GM19240 (cell line): ENCODE data around the gene DDN.

Source experiments
- DNase-seq: peaks from one replicate; pipeline ENCODE4 v3.0.0; 2011; ENCODE audit warnings: low spot score; ENCODE audit not compliant: insufficient read length

The DDN gene

DNA sequence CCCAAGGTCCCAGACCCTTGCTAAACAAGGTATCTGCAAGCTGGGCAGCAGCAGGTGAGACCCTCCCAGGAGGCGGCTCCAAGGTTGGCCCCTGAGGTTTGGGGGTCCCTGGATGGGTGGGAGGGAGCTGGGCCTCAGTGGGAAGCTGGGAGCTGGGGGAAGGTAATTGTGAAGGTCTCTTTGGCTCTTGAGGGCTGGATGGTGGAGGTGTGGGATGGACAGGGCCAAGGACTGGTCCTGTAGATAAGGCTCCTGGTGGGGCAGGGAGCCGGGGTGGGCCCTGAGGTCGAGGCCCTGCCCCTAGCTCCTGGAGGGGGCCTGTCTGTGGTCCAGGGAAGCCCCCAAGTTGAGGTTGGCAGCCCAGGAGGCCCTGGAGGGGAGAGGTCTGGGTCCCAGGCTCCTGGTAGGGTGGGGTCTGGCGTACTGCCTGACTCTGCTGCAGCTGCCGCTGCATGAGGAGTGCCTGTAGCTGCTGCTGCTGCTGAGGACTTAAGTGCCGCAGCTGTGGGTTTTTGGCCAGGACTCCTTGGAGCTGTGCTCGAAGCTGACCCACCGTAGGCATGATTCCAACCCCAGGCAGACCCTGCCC, 32.5 kb upstream of the DDN start:
- DNase-seq, result no peak

DNA sequence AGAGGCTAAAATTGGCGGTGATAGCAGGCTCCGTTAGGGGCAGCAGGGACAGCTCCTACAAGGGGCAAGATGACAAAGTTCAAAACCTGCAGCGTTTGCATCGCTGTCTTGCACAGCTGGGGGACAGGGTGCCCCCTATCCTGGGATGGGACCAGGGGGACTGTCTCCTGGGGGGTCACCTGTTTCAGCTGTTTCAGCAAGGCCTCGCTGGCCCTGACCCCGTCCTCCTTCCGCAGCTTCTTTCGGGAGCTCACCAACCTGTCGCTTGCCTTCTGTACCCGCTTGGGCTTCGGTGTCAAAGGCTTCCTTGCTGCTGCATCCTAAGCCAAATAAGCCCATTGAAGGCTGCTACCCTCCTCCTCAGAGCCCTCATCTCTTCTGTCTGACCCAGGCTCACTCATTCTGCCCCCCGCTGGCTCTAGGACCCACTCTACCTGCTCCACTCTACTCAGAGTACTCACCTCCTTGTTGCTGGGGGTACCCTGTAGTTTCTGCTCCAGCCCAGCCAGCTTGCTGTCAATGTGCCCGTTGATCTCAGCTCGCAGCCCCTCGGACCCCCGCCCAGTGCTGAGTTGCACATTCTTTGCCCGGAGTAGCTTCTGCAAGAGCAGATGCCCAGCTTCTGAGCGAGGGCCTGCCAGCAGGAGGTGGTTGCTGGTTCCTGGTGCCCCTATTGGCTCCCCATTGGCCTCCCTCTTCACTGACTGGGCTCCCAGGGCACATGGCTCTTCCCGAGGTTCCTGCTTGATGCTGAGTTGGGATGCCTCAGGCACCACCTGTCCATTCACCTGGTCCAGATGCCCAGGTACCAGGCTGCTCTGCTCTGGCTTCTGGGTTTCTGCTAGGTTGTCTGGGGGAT, 31.8 kb upstream of the DDN start:
- no peak for DNase-seq

DNA sequence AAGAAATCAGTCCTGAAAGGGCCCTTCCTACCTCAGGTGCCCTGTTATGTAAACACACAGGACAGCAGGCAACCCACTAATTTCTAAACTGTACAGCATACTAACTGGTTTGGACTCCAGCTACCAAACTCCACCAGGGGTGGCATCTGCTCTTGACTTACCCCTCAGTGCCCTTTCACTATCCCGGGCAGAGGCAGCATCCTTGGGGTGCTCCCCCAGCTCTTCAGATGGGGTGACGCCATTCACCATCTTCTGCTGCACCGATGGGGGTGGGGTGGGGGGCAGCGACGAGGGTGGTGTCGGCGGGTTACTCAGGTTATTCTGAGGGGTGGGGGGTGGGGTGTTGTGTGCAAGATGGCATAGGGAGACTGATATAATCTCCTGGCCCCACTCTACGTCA, 30.9 kb upstream of the DDN start:
- DNase-seq, result no peak

DNA sequence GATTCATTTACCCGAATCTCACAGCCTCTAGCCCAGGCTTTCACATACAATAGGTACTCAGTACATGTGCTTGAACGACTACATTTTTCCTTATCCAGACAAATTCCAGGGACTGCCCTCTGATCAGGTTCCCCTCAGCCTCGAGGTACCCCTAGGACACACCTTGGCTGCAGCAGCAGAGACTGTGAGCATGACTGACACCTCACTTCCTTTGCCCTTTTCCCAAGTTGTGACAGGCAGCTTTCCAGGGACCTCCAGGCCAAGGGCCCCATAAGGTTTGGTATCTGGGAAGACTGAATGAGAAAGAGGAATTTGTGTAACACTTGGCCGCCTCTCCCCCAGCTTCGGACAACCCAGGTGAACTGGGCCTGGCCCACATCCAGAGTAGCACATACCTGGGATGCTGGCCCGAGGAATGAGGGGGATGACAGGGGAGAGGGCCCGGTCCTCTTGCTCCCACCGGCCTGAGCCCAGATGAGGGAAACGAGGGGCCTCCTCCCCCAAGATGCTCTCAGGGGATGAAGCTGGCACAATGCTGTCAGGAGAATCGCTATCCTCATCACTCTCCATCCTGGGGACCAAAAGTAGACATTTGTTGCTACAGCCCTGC, 29.6 kb upstream of the DDN start:
- DNase-seq, result no peak

DNA sequence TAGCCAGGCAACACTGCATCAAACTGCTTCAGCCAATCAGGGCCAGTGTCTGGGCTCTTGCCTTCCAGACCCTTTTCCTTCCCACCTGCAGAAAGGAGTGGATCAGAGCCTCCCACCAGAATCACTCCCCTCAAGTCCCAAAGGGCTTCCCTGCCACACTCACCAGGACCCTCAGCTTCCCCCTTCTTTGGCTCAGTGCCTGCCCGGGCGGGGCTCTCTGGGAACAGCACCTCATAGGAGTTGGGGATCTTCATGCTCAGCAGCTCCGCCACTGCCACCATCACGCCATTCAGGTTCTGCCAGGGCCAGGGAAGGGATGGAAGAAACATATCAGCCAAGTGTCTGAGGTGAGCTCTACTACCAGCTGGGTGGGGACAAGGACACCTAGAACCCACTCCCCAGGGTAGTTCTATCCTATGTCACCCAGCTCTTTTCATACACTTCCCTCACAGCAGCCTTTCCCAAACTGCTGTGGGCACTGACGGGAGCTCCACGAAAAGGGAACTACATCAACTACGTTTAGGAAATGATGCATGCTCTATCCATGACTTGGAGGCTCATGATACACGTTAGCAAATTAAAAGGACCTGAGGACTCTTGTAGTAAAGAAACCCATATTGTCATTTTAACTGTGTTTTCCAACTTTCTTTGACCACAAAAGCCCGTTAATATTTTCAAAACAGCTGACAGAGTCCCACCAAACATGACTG, 28.8 kb upstream of the DDN start:
- no peak for DNase-seq

DNA sequence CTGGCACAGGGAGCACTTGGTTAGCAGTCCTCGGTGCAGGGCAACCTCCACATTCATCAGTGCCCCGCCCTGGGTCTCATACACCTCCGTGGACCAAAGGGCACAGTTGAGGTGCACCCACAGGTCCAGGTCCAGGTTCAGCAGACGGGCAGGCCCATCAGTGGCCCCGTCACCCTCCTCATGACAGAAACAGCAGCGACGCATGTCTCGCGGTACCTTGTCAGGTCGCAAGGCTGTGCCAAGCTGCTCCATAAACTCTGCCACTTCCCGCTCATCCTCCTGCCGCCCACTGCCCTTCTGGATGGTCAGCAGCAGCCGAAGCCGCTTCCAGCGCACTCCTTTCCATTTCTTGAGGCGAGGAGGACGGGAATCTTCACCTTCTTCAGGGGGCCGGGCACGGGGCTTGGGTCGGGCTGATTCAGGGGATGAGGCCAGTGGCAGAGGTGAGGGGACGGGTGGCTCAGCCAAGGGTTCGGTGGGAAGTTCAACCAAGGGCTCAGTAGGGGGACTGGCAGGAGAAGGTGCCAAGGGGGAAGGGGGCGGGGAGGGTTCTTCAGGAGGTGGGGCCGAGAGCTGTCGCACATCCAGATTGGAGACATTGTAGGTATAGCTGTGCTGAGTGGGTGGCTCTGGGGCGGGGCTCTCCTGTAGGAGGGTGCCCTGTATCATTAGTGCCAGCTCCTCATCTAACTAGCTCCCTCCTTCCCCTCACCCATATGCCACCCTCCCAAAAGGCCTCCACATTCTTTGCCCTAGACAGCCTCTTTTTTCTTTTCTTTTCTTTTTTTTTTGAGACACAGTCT, 27.7 kb upstream of the DDN start:
- no peak for DNase-seq

DNA sequence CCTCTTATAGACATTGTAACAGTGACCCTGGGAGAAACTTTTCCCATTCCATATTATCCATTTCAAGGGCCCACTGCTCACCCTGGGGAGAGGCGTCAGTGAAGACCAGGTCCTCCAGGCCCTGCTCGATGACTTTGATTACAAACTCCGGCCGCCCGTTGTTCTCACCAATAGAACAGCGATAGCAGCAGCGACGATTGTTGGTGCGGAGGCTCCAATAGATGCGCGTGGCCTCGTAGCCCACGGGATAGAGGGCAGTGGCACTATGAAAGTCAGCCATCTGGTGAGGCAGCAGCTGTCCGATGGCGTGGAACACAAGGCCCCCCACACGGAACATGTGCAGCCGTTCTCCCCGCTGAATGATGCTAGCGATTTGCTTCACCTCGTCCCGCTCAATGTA, 26.9 kb upstream of the DDN start:
- DNase-seq, result no peak

DNA sequence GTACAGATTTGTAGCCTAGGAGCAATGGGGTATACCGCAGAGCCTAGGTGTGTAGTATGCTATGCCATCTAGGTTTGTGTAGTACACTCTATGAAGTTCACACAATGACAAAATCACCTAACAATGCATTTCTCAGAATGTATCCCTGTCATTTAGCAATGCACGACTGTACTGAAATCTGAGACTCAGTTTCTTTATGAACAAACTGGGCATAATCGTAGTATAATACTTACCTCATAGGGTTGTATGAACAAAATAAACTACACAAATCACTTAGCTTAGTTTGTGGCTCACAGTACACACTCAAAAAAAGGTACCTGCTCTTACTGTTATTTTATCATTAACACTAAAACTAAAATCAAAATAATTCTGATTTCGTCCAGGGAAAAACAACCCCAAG, 26.3 kb upstream of the DDN start:
- no peak for DNase-seq

DNA sequence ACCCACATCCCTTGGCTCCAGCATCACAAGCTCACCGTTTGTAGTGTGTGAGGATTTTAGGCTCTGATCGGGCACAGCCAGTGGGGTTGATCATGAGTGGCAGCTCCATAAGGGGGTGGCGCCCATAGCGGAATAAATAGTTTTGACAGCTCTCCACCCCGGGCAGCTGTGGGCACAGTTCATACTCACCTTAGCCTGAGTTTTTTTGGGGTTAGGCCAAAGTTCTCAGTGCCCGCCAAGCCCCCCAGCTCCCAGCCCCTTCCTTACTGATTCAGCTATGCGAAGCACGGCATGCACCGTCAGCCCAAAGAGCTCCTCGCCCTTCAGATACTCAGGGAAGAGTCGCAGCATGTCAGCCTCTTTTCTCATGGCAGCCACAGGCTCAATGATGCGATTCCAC, 25.4 kb upstream of the DDN start:
- DNase-seq, result no peak

DNA sequence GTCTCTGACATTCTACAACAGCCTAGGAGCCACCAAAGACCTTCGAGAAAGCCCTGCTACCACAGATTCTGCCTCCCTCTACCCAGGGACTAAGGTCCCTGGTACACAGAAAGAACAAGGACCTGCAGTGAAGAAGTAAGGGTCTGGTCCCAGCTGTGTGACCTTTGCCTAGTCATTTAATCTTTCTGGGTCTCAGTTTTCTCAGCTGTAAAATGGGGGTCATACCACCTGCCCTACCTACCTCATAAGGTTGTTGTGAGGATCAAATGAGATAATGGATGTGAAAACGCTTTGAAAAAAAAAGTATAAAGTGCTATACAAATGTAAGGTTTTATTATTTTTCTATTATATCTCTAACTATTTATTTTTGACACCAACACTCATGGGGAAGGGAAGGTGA, 24.6 kb upstream of the DDN start:
- no peak for DNase-seq

DNA sequence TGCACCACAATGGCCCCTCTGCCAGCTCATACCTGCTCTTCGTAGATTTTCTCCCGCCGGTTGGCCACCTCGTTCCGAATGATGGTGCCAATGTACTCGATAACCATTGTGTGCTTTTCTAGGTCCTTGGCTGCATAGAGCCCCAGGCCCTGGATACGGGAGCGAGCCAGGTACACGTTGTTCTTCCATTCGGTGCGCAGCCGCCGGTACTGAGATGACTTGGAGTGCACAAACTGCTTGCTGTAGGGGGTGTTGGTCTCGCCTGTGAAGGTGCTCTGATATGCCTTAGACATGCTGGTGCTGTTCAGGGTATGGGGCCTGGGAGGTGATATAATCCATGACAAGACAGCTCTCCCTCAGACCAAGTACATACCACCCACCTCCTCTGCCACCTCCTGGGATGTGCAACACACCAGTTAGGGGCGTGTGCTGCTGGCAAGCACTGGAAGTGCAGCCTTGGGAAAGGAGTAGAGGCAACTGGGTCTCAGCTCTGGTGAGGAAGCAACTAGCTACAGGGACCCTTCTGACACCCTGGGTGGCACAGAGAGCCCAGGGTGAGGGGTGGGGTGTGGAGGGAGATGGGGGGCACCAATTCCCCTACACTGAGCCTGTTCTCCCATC, 23.5 kb upstream of the DDN start:
- no peak for DNase-seq

DNA sequence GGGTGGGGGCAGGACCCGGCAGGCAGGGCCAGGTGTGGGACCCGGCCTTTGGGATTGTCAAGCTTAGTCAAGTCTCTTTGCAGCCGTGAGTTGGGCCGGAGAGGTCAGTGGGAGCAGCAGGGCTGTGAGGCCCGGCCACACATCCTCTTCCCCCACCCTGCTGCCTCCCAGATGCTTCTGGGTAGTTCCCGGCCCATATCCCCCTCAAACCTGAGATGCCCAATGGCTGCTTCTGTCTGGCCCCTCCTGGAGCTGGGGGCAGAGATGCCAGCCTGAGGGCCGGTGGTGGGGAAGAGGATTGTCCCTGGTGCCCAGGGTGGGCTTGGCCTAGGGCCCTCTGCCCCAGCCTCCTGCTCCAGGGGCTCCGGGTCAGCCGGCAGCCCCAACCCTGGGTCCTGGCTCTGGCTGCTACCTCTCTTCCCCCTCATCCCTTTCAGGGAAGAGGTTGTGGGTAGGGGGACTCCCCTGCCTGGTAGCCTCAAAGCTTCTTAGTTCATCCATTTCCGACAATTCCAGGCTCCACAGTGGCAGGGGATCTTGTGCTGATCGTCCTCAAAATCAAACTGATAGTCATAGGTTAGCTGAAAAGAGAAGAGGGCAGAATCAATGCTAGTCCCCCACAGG, 22.2 kb upstream of the DDN start:
- DNase-seq, result no peak

DNA sequence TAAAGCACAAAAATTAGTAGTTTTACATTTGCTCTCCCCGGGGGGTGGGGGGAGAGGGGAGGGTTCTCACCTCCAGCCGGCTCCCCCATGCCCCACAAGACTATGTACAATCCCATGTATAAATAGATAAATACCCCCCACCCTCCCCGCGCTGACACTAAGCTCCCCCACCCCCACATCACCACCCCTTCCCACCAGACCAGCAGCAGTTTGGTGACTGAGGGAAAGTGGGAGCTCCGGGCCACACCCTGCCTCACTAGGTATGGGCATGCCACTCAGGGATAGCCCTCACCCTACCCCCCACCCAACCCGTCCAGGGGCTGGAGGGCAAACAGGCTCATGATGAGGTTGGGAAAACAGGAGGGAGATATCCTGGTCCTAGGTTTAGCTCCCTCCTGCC, 21.3 kb upstream of the DDN start:
- DNase-seq, result no peak

DNA sequence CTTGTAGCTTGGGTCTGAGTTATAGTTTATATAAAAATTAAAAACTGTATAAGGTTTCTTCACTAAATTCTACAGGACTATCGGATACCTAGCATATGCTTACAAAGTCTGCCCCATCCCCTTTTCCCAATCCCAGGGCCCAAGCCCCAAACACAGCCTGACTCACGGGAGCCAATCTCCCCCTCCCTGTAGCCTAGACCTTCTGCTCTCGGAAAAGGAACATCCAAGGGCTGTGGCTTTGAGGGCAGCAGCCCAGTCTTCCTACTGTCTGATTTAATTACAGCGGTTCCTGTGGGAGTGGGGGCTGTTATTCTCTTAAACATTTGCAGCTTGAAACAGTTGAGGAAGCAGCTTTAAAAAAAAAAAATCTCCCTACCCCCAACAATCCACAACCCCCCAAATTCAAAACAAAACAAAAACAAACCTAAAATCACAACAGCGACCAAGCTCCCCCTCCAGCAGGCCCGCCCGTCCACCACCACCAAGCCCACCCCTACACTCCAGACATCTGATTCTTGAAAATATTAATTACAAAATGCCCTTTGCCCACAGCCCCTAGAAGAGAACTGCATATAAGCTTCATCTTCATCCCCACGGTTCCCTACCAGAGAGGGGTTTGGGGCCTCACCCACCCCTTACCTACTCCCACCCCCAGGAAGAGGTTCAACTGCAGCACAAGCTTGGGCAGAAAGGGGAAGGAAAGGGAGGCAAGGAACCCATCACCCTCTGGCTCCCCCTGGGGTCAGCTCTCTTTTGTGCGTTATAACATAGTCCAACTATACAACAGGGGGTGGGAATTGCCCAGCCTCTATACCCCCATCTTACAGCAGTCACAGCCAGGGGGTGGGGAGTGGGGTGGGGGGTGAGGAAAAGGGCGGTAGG, 20.5 kb upstream of the DDN start:
- no peak for DNase-seq

DNA sequence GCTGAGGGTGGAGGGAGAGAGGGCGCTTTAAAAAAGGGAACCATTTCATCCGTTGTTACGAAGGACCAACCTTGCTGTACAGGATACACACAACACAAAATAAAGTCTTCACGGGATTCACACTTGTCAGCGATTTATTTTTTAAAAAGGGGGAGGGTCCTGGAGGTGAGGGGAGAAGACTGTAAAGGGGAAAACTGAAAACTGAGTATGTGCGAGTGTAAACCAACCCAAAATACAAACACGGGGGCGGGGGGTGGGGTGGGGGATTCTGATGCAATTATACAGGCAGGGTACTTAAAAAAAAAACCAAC, 19.9 kb upstream of the DDN start:
- DNase-seq, result no peak

DNA sequence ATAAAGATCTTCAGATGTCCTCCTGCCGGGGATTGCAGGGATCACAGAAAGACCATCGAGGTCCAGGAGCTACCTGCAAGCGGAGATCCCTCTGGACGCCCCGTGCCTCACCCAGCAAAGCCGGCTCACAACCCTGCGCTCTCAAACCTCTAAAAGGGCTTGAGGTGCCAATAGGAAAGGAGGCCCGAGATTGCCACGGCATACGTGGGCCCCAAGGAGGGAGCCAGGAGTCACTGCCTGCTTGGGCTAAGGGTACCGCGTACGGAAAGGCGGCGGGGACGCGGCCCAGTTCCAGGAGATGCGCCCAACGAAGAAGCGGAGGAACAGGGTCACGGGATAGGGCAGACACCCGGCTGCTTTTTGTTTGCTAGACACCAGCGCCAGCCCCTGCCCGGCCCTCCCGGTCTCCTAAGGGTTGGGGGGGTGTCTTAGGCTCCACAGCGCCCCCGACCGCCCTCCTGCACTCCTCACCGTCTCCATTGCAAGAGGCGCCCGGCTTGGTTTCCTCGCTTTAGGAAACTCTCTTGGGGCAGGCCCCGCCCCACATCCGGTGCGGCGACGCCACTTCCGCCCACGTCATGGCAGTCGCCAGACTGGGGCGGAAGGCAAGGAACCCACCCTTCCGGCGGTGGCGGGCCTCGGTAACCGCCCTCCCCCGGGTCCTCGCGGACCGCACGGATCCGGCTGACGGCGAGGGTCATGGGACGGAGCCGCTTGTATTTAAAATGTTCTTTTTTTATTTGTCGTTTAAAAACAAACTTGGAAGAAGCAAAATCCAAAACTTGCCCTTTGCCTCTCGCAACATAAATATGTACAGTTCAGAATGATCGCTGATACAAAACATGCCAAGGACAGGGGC, 19.3 kb upstream of the DDN start, which contains the start of gene PRKAG1:
PRKAG1 (minus strand) TSS at position 516 of the 859 bp plus-strand sequence; CDS start at position 480, 36 bp downstream.
- DNase-seq, result peak; percentile 99

DNA sequence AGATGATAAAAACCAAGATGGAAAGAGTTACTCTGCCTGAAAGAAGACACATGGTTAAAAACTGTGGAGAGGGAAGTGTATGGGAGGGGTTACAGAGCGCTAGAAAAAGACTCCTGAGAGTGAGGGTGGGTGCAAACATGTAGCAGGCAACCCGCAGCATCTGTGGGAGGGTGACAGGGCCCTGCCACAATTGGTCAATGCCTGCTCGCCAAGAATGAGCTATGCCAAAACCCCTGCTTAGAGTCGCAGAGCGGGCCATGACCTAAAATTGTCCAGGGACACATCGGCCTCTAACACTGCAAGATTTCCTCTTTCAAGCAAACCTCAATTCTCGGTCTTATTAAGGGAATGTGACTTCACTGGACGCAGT, 18.7 kb upstream of the DDN start:
- no peak for DNase-seq

DNA sequence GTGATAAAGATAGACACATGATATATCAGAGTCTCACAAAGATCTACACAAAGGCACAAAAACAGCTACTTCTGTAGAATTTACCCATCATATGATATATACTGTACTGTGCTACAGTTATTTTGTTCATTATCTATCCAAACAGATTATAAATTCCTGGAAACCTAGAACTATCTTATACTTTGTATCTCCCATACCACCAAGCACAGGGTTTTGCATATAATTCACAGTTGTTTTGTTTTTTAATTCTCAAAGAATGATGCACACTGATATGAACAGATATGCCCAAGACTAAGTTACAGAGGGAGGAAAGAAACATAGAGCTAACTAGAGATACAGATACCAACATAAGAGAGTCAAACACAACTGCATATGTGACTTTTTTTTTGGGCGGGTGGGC, 16.0 kb upstream of the DDN start:
- no peak for DNase-seq

DNA sequence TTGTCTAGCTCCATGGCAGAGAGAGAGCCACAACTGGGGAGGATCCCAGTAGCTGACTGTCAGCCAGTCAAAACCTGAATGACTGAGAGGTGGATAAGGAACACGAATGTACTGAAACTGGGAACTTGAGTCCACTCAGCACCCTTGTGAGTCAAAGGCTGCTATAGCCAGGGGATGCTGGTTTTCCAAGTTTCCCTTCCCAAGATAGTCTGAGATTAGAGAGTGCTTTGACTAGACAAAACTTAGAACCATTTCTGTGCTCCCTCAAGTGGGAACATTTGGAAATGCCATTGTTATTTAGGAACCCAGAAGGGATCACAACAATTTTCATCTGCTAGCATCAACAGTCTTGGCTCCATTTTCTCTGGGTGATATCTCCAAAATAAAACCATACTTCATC, 15.4 kb upstream of the DDN start:
- DNase-seq, result no peak
